ENCODE results near the gene ATP6V0A4. TPM values are rescaled to one million over a fixed set of nuclear protein-coding genes. Genes with fewer than 3 reads are reported as not detected.

ATP6V0A4 gene
- total RNA-seq, 1 donor, result under 0.01 TPM

- TF ChIP-seq CTCF (IDR thresholded peaks at IDR 0.05; ENCODE audit: insufficient read depth, low read depth, low read length), result no peak
- H3K4me3 ChIP-seq (ENCODE audit: low read depth, low read length), result no peak overlapping the region
- no peak for DNase-seq (ENCODE audit: low read depth)
These were observed 1.9 kb downstream of the ATP6V0A4 start for GRCh38 chr7:138796038-138796615.

- TF ChIP-seq CTCF (IDR thresholded peaks at IDR 0.05; ENCODE audit: insufficient read depth, low read depth, low read length), result no peak
- DNase-seq (ENCODE audit: low read depth), result no peak
- no peak overlapping the region for H3K4me3 ChIP-seq (ENCODE audit: low read depth, low read length)
These were observed 12.2 kb downstream of the ATP6V0A4 start for GRCh38 chr7:138785587-138786437.

- no peak for DNase-seq (ENCODE audit: low read depth)
- no peak for TF ChIP-seq CTCF (IDR thresholded peaks at IDR 0.05; ENCODE audit: insufficient read depth, low read depth, low read length)
These were observed 13.3 kb downstream of the ATP6V0A4 start for GRCh38 chr7:138784692-138785091.

GRCh38 chr7:138781004-138781403 is 17.0 kb downstream of the ATP6V0A4 start:
- DNase-seq (ENCODE audit: low read depth), result no peak
- no peak for TF ChIP-seq CTCF (IDR thresholded peaks at IDR 0.05; ENCODE audit: insufficient read depth, low read depth, low read length)
- no peak overlapping the region for H3K4me3 ChIP-seq (ENCODE audit: low read depth, low read length)

More at GRCh38 chr7:138784692-138785091, 13.3 kb downstream of the ATP6V0A4 start:
- H3K4me3 ChIP-seq (ENCODE audit: low read depth, low read length), result no peak overlapping the region

- DNase-seq (ENCODE audit: low read depth), result no peak
- H3K4me3 ChIP-seq (ENCODE audit: low read depth, low read length), result no peak overlapping the region
- TF ChIP-seq CTCF (IDR thresholded peaks at IDR 0.05; ENCODE audit: insufficient read depth, low read depth, low read length), result no peak
These were observed 21.7 kb downstream of the ATP6V0A4 start for GRCh38 chr7:138776166-138776833.

- no peak overlapping the region for H3K4me3 ChIP-seq (ENCODE audit: low read depth, low read length)
- no peak for TF ChIP-seq CTCF (IDR thresholded peaks at IDR 0.05; ENCODE audit: insufficient read depth, low read depth, low read length)
- no peak for DNase-seq (ENCODE audit: low read depth)
These were observed 24.2 kb downstream of the ATP6V0A4 start for GRCh38 chr7:138773817-138774216.
